GM03348 (cell line): ENCODE measurements around the gene KCNJ16.
A peak's percentile ranks its signal among the peaks of the same experiment; 100 is the strongest.

Experiments
- DNase-seq: peaks from one replicate; pipeline ENCODE4 v3.0.0; 2012; ENCODE audit warnings: low spot score

Gene KCNJ16

GRCh38 chr17:70070305-70071027, 4.6 kb upstream of the KCNJ16 start:
- DNase-seq = no peak

GRCh38 chr17:70071127-70071526, 3.9 kb upstream of the KCNJ16 start:
- no peak for DNase-seq

- no peak for DNase-seq
These were observed 3.4 kb upstream of the KCNJ16 start for GRCh38 chr17:70071620-70072019.

- DNase-seq = no peak
These were observed 2.3 kb upstream of the KCNJ16 start for GRCh38 chr17:70072546-70073309.

- no peak for DNase-seq
These were observed 1.7 kb upstream of the KCNJ16 start for GRCh38 chr17:70073310-70073709.

- no peak for DNase-seq
These were observed 1.2 kb upstream of the KCNJ16 start for GRCh38 chr17:70073799-70074198.

GRCh38 chr17:70074236-70074830, 692 bp upstream of the KCNJ16 start:
- no peak for DNase-seq

GRCh38 chr17:70076189-70076588, 1.2 kb downstream of the KCNJ16 start:
- DNase-seq = no peak

- DNase-seq = no peak
These were observed 1.8 kb downstream of the KCNJ16 start for GRCh38 chr17:70076831-70077230.

GRCh38 chr17:70078549-70078948, 3.5 kb downstream of the KCNJ16 start:
- no peak for DNase-seq

- DNase-seq = no peak
These were observed 4.0 kb downstream of the KCNJ16 start for GRCh38 chr17:70078994-70079531.

GRCh38 chr17:70080541-70081347, 5.7 kb downstream of the KCNJ16 start:
- peak; percentile 52 for DNase-seq

GRCh38 chr17:70081885-70082284, 6.9 kb downstream of the KCNJ16 start:
- no peak for DNase-seq

GRCh38 chr17:70084476-70084875, 9.5 kb downstream of the KCNJ16 start:
- no peak for DNase-seq

GRCh38 chr17:70086516-70086915, 11.5 kb downstream of the KCNJ16 start:
- no peak for DNase-seq

GRCh38 chr17:70089513-70090148, 14.6 kb downstream of the KCNJ16 start:
- no peak for DNase-seq

- DNase-seq = no peak
These were observed 16.1 kb downstream of the KCNJ16 start for GRCh38 chr17:70091005-70091568.

- DNase-seq = no peak
These were observed 16.7 kb downstream of the KCNJ16 start for GRCh38 chr17:70091696-70092095.

GRCh38 chr17:70093163-70093562, 18.1 kb downstream of the KCNJ16 start:
- no peak for DNase-seq

- DNase-seq = no peak
These were observed 20.4 kb downstream of the KCNJ16 start for GRCh38 chr17:70095455-70095854.

GRCh38 chr17:70096861-70097260, 21.8 kb downstream of the KCNJ16 start:
- no peak for DNase-seq
